Measurements from ENCODE around the gene SHISAL1. TPM values are rescaled to one million over a fixed set of nuclear protein-coding genes. Genes with fewer than 3 reads are reported as not detected.
"Not testable (repeated sequence)": the region's sequence is repeated elsewhere in the genome, so short reads cannot be mapped to it uniquely, and the experiment has no call there.

The SHISAL1 gene
- total RNA-seq, 2 experiments from 2014 or later = not detected

DNA sequence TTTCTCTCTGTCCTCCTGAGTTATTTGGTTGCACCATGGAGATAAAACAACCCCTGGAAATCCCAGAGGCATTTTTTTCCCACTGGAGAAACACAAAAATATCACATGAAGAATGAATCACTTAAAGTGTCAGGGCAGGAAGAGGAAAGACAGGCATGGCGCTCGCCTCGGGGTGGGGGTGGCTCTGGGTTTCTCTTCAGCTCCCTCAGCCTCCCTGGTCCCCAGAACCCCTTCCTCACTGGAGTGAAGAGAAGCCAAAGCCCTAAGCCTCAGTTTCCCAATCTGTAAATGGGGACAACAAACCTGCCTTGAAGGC lies 938 bp downstream of the SHISAL1 start:
- Mint-ChIP-seq H3K27ac (no peak overlapping the region), H3K4me3 (no peak overlapping the region), H3K4me1 (peaks cover 18% of the 10 kb centered on the region), H3K9me3 (ENCODE audit: low read depth) (no peaks in the 10 kb centered on the region), H3K36me3 (no peaks in the 10 kb centered on the region), H3K27me3 (peaks cover 10% of the 10 kb centered on the region)
- CTCF ChIA-PET = interaction anchor here (0.8 to 1.0 kb wide), 2 partner anchors 13 to 120 kb away, joined by 3 read pairs; no protein-coding TSS in a partner anchor
- DNase-seq (no peak), ATAC-seq (no peak)

DNA sequence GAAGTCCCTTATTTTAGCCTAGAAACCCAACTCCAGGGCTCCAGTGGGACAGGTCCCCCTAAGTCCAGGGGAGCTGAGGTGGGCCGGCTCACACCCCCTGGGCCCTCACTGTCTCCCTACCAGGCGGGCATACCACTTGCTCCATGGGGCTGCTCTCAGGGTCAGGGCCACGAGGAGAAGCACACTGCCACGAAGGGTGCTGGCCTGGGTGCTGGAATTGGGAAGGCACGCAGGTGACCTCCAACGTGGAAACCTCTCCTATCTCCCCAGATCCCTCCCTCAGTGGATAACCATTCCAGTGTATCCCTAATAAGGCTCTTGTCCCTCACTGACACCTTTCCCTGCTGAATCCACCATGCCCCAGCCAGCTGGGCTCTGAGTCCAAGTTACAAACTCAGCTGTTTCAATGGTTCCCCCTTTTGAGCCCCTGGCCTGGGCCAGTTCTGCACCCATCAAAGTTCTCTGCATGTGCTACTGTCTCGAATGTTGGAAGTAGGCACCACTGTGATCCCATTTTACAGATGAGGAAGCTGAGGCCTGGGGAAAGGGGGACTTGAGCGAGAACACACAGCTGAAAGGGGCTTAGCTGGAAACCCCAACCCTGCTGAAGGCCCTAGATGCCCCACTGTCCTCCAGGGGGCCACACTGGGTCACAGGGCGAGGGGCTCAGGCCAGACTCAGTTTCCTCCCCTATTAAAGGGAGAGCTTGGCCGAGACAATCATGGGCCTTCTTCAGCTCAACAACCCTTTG lies 1.5 kb downstream of the SHISAL1 start:
- ATAC-seq = no peak
- CTCF ChIA-PET = interaction anchor here (0.8 to 1.0 kb wide), 2 partner anchors 14 to 120 kb away, joined by 3 read pairs; no protein-coding TSS in a partner anchor
- peaks cover 10% of the 10 kb centered on the region for H3K27me3 Mint-ChIP-seq
- no peak overlapping the region for H3K27ac Mint-ChIP-seq
- peaks cover 18% of the 10 kb centered on the region for H3K4me1 Mint-ChIP-seq
- H3K36me3 Mint-ChIP-seq = no peaks in the 10 kb centered on the region
- no peaks in the 10 kb centered on the region for H3K9me3 Mint-ChIP-seq (ENCODE audit: low read depth)
- no peak for DNase-seq
- no peak overlapping the region for H3K4me3 Mint-ChIP-seq

DNA sequence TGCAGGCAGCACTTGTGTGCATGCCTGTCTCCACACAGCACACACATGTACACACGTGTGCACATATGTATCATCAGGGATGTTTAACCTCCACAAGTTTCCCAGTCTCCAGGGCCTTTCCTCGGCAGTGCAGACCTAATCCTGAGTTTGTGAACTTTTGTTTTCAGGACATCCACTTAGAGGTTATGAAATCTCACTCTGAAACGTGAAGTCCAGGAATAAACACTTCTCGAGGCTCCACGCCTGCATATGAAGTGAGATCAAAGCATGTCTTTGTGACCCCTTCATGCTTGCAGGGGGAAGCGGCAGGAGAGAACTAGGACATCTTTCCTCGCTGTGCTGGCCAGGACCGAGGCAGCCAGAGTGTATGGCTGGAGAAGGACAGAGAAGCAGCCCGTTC lies 3.1 kb downstream of the SHISAL1 start:
- no peaks in the 10 kb centered on the region for H3K9me3 Mint-ChIP-seq (ENCODE audit: low read depth)
- H3K27me3 Mint-ChIP-seq = peaks cover 4% of the 10 kb centered on the region
- H3K4me1 Mint-ChIP-seq = peaks cover 11% of the 10 kb centered on the region
- ATAC-seq (no peak), DNase-seq (no peak)
- CTCF ChIA-PET = interaction anchor here (1.1 kb wide), 1 partner anchor 14 kb away, joined by 3 read pairs; no protein-coding TSS in a partner anchor
- H3K4me3 Mint-ChIP-seq = no peak overlapping the region
- no peaks in the 10 kb centered on the region for H3K36me3 Mint-ChIP-seq
- no peak overlapping the region for H3K27ac Mint-ChIP-seq

DNA sequence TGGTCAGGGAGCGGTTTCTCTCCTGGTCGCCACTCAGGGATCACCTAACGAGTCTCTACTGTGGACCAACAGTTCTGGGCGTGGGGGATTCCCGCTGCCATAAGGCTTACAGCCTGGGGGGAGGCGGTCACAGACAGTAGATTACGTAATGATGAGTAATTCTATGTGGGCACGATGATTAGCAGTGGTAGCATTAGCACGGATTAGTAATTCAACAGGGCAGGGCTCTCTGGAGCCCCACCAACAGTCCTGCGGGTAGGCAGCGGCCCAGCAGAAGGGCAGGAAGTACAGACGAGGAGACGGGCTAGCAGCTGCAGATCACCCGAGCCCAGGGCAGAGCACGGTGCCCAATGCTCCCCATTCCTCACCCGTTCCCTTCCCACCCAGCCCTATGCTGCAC lies 3.6 kb downstream of the SHISAL1 start:
- no peak for DNase-seq
- Mint-ChIP-seq H3K36me3 (no peaks in the 10 kb centered on the region), H3K27ac (no peak overlapping the region), H3K9me3 (ENCODE audit: low read depth) (no peaks in the 10 kb centered on the region), H3K4me3 (no peak overlapping the region), H3K27me3 (peaks cover 4% of the 10 kb centered on the region), H3K4me1 (peaks cover 6% of the 10 kb centered on the region)
- peak; percentile 47 for ATAC-seq
- CTCF ChIA-PET = no interaction called here

DNA sequence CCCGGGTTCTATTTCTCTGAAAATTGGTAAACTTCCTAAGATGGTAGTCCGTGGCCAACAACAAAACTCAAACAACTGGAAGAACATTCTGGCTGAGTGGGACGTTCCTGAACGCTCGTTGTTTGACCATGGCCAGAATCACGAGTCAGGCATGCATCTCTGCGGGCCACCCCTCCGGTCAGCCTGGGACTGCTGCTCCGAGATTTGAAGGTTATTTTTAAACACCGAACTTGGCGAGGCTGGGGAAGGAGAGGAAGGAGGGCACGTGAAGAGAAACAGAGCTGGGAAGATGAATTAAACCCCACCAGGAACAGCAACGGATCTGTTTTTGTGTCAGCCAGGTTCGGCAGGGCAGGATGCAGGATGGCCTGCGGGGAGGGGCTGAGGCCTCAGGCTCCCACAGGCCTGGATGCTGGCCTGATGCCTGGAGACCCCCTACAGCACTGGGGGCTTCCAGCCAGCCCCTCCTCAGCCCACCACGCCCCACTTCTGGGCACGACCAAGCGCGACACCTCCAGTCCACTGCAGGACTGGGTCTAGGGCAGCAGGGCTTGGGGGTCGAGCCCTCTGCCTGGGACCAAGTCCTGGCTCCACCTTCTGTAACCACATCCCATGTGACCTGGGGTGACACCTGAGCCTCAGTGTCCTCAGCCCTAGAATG lies 5.1 kb downstream of the SHISAL1 start:
- DNase-seq = no peak
- Mint-ChIP-seq H3K4me1 (peaks cover 5% of the 10 kb centered on the region), H3K9me3 (ENCODE audit: low read depth) (no peaks in the 10 kb centered on the region), H3K27ac (no peak overlapping the region), H3K4me3 (no peak overlapping the region), H3K27me3 (peaks cover 4% of the 10 kb centered on the region), H3K36me3 (no peaks in the 10 kb centered on the region)
- ATAC-seq = no peak
- CTCF ChIA-PET = interaction anchor here (1.0 kb wide), 1 partner anchor 314 kb away, joined by 3 read pairs; no protein-coding TSS in a partner anchor

DNA sequence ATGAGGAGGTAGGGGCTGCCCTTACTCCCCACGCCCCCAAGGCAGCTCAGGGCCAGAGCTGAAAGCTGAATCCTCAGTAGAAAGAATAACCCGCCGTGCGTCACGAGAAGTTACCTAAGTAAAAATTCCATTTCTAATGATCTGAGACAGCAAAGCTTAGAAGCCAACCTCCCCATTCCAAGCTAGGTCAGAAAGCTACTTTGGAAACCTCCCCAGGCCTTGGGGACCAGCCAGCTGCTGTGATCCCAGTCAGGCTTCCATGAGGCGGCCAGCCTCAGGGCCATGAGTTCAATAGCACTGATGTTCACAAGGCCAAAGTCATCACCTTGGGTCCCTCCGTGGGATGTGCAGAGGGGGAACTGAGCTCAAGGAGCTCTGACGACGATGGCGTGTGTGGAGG lies 6.9 kb downstream of the SHISAL1 start:
- H3K4me3 Mint-ChIP-seq = no peak overlapping the region
- H3K27ac Mint-ChIP-seq = no peak overlapping the region
- no peaks in the 10 kb centered on the region for H3K27me3 Mint-ChIP-seq
- H3K4me1 Mint-ChIP-seq = peaks cover 5% of the 10 kb centered on the region
- CTCF ChIA-PET = interaction anchor here (1.6 kb wide), 1 partner anchor 321 kb away, joined by 3 read pairs; no protein-coding TSS in a partner anchor
- no peaks in the 10 kb centered on the region for H3K36me3 Mint-ChIP-seq
- DNase-seq (no peak), ATAC-seq (no peak)
- H3K9me3 Mint-ChIP-seq (ENCODE audit: low read depth) = no peaks in the 10 kb centered on the region

DNA sequence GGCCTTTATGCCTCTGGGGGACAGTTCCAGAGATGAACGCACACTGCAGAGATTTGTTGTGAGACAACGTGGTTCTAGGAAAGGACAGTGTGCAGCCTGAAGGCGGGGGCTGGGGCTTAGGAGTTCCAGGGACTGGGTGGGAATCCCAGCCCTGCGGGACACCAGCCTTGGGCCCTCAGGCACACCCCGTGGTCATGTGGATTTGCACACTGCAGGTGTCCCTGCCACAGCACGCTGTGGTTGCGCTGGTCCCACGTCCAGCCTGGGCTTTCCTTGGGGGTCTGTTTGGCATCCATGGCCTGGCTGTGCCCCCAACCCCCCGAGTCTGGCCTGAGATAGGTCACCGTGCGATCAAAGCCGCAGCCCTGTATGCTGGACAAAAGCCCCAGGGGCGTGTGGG lies 7.3 kb downstream of the SHISAL1 start:
- Mint-ChIP-seq H3K36me3 (no peaks in the 10 kb centered on the region), H3K27me3 (no peaks in the 10 kb centered on the region), H3K9me3 (ENCODE audit: low read depth) (no peaks in the 10 kb centered on the region), H3K4me1 (peaks cover 5% of the 10 kb centered on the region), H3K4me3 (no peak overlapping the region), H3K27ac (no peak overlapping the region)
- no peak for DNase-seq
- no peak for ATAC-seq
- CTCF ChIA-PET = interaction anchor here (1.6 kb wide), 1 partner anchor 321 kb away, joined by 3 read pairs; no protein-coding TSS in a partner anchor

DNA sequence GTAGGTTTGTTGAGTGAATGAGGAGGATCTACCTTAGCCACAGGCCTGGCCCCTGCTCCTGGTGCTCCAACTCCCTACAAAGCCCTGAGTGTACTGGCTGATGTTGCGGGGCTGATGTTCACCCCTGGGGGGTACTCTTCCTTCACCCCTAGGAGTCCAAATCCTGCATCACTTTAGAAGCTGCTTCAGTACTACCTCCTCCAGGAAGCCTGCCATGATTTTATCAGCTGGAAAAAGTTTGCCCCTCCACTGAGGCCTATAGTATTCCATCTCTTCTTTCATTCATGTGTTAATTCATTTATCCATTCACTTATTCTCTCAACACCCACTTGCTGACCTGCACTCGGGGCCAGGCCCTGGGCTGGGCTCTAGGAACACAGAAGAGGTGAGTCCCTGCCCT lies 7.8 kb downstream of the SHISAL1 start:
- peaks cover 5% of the 10 kb centered on the region for H3K4me1 Mint-ChIP-seq

DNA sequence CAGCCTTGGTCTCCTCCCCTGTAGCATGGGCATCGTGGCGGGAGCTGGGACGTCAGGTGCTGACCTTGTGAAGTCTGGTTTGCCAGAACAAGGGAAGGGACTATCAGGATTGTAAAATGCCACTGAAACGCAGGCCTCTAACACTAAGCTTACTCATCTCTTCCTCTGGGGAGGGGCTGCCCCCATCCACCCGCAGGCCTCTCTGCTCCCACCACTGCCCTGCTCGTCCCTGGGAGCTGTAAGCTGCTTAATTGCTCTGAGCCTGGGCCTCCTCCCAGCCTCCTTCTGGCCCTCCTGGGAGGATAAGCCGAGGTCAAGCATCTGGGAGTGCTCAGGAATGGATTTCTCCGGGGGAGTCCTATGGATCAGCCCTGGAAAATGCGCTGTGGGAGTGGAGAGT lies 8.4 kb downstream of the SHISAL1 start:
- ATAC-seq = no peak
- no peaks in the 10 kb centered on the region for H3K9me3 Mint-ChIP-seq (ENCODE audit: low read depth)
- DNase-seq = no peak
- H3K4me3 Mint-ChIP-seq = no peak overlapping the region
- H3K36me3 Mint-ChIP-seq = no peaks in the 10 kb centered on the region
- H3K27ac Mint-ChIP-seq = no peak overlapping the region
- peaks cover 5% of the 10 kb centered on the region for H3K4me1 Mint-ChIP-seq
- CTCF ChIA-PET = no interaction called here
- peaks cover 8% of the 10 kb centered on the region for H3K27me3 Mint-ChIP-seq

More for the DNA sequence above, 7.8 kb downstream of the SHISAL1 start:
- no peak overlapping the region for H3K27ac Mint-ChIP-seq
- no peak for ATAC-seq
- no peaks in the 10 kb centered on the region for H3K9me3 Mint-ChIP-seq (ENCODE audit: low read depth)
- H3K36me3 Mint-ChIP-seq = no peaks in the 10 kb centered on the region
- peaks cover 3% of the 10 kb centered on the region for H3K27me3 Mint-ChIP-seq
- CTCF ChIA-PET = no interaction called here
- no peak overlapping the region for H3K4me3 Mint-ChIP-seq
- no peak for DNase-seq

DNA sequence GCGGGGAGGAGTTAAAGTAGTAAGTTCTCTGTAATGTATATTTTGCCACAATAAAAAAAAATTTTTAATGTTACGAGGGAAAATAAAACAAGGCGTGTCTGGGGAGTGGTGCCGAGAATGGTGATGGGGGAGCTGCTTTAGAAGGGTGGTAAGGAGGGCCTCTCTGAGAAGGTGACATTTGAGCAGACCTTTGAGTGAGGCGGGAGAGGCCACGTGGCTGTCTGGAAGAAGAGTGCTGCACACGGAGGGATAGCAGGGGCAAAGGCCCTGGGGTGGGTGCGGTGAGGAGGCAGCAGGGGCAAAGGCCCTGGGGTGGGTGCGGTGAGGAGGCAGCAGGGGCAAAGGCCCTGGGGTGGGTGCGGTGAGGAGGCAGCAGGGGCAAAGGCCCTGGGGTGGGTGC lies 10.4 kb downstream of the SHISAL1 start:
- not testable (repeated sequence) for ATAC-seq
- CTCF ChIA-PET = interaction anchor here (0.7 kb wide), 1 partner anchor 24 kb away, joined by 4 read pairs; no protein-coding TSS in a partner anchor

DNA sequence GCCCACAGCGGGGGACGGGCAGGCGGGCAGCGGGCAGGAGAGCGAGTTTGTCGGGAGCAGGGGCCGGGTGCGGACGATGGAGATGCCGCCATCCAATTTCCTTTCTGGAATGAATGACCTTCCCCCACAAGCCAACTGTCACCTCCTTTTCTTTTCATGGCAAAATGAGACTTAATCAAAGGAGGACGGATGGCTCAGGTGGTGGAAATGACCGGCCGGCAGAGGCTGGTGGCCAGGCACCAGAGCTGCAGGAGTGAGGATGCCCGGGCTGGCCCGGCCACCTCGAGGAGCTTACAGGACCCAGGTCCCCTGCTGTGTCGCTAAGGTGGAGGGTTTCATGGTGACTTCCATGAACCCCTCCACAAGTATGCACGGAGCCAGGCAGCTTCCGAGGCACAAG lies 11.7 kb downstream of the SHISAL1 start:
- ATAC-seq (no peak), DNase-seq (no peak)
- Mint-ChIP-seq H3K36me3 (no peaks in the 10 kb centered on the region), H3K27me3 (peaks cover 8% of the 10 kb centered on the region), H3K4me1 (no peaks in the 10 kb centered on the region), H3K9me3 (ENCODE audit: low read depth) (no peaks in the 10 kb centered on the region), H3K4me3 (no peak overlapping the region), H3K27ac (no peak overlapping the region)
- CTCF ChIA-PET = no interaction called here

More for the DNA sequence above, 10.4 kb downstream of the SHISAL1 start:
- H3K9me3 Mint-ChIP-seq (ENCODE audit: low read depth); H3K36me3 Mint-ChIP-seq; H3K4me3 Mint-ChIP-seq; H3K27me3 Mint-ChIP-seq; H3K4me1 Mint-ChIP-seq; DNase-seq; H3K27ac Mint-ChIP-seq: not testable (repeated sequence)

DNA sequence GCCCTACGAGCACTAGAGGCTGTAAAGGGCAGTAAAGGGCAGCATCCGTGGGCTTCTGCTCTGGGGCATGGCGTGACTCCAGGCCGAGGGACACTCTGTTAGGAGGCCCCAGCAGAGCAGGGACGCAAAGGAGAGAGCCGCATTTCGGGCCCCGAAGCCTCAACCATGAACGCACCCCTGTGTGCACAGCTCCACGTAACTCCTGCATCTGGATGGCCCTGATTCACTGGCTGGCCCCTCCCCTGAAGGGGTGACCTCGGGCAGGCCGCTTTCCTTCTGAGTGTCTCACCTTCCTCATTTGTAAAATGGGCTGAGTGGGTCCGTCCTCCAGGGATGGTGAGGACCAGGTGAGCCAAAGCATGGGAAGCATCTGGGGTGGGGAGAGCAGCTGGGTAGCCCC lies 13.6 kb downstream of the SHISAL1 start:
- Mint-ChIP-seq H3K4me3 (no peak overlapping the region), H3K9me3 (ENCODE audit: low read depth) (no peaks in the 10 kb centered on the region), H3K27me3 (peaks cover 8% of the 10 kb centered on the region), H3K4me1 (no peaks in the 10 kb centered on the region), H3K27ac (no peak overlapping the region), H3K36me3 (no peaks in the 10 kb centered on the region)
- CTCF ChIA-PET = interaction anchor here (1.1 kb wide), 1 partner anchor 15 kb away, joined by 3 read pairs; no protein-coding TSS in a partner anchor
- ATAC-seq (no peak), DNase-seq (no peak)

DNA sequence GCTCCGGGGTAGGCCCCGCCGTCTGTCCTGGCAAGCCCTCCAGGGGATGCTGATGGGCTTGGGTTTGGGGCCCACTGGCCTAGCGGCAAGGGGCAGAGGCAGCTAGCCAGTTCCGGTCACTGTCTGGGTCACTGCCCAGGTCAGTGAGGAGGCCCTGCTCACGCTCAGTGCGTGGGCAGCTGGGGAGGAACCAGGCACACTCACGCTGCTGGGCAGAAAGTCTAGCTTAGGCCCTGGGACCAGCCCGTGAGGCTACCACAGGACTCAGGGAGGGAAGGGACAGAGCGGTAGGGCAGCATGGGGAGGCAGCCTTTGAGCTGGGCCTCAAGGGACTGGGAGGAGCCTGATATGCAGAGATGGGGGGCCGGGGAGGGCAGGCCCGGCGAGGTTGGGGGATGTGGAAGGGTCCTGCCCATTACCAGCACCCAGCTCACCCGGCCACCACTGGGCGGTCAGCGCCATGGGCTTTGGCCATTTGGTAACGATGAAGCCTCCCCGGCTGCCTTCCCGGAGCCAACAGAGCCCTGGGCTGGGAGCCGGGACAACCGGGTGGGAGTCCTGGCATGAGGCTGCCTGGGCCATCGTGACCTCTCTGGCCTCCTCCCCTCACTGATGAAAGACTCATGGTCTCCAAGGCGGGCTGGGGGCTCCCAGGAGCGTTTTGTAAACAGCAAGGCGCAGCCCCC lies 14.2 kb downstream of the SHISAL1 start:
- H3K4me1 Mint-ChIP-seq = no peaks in the 10 kb centered on the region
- ATAC-seq (no peak), DNase-seq (no peak)
- CTCF ChIA-PET = interaction anchor here (1.1 kb wide), 1 partner anchor 15 kb away, joined by 3 read pairs; no protein-coding TSS in a partner anchor
- no peaks in the 10 kb centered on the region for H3K9me3 Mint-ChIP-seq (ENCODE audit: low read depth)
- no peak overlapping the region for H3K27ac Mint-ChIP-seq
- no peak overlapping the region for H3K4me3 Mint-ChIP-seq
- peaks cover 11% of the 10 kb centered on the region for H3K27me3 Mint-ChIP-seq
- no peaks in the 10 kb centered on the region for H3K36me3 Mint-ChIP-seq

Measured in activated CD8-positive, alpha-beta memory T cell treated with anti-CD3 and anti-CD28 coated beads, Interleukin-2, amount 10 ng/mL, durations not matched to agents 7 days and 5 days (primary cell).